K562 (cell line): ENCODE results near the gene C2orf42. TPM values are rescaled to one million over a fixed set of nuclear protein-coding genes. Genes with fewer than 3 reads are reported as not detected.

Source experiments
- HIVEP1 ChIP-seq: fragments of 250-450 bp; sonication (Bioruptor Pico); IDR thresholded peaks from 2 replicates; pipeline ENCODE4 v1.4.0; 2020; ENCODE audit warnings: mild to moderate bottlenecking
- SAFB2 ChIP-seq: fragments of 200-400 bp; formaldehyde crosslinking; IDR thresholded peaks from 2 replicates; pipeline ENCODE4 v1.6.1; 2018; ENCODE audit warnings: borderline replicate concordance, low read length, low read depth, moderate library complexity; ENCODE audit not compliant: severe bottlenecking
- ZNF41 ChIP-seq: fragments of 250-450 bp; sonication (Bioruptor Pico); conservative IDR thresholded peaks from 2 replicates; pipeline ENCODE4 v1.4.0; 2020; ENCODE audit warnings: mild to moderate bottlenecking
- polyA plus RNA-seq, 8 experiments: library from polyadenylated mRNA; depleted of rRNA in 4 of 8; stranded (reverse) in 5 of 8; unstranded in 3 of 8; fragments of >200 nt; fragmentation: Nextera tagmentation in 2 of 8; fragmentation: Illumina TruSeq in 1 of 8; extraction: Ambion mirVana in 2 of 8; extraction: Trizol in 1 of 8; gene quantifications; 2 replicates each; pipeline versions ENCODE4 v1.2.1 to v1.2.3, GENCODE V29; 2011 to 2014; ENCODE audit warnings: inconsistent platforms in 1 of 8, missing spikeins in 1 of 8
- total RNA-seq, 7 experiments: library from RNA; depleted of rRNA in 6 of 7; stranded (reverse); fragments of >200 nt in 6 of 7; fragmentation: Illumina TruSeq in 2 of 7; extraction: Trizol in 2 of 7; gene quantifications; 2 replicates each; pipeline versions ENCODE4 v1.2.1 to v1.2.3, GENCODE V29; 2011 to 2021; ENCODE audit warnings: low replicate concordance in 1 of 7
- TF ChIP-seq, protein P1 (sequence below): sonication (generic); formaldehyde crosslinking; IDR thresholded peaks from 2 replicates; pipeline ENCODE4 v1.8.1; 2023; ENCODE audit warnings: mild to moderate bottlenecking, missing genetic modification reagents
- TF ChIP-seq, protein P2 (sequence below): fragments of 250-450 bp; sonication (Bioruptor Pico); IDR thresholded peaks from 2 replicates; pipeline ENCODE4 v1.8.0; 2021; ENCODE audit warnings: moderate library complexity, mild to moderate bottlenecking, inconsistent platforms
- TF ChIP-seq, protein P3 (sequence below): fragments of 250-450 bp; sonication (Bioruptor Pico); IDR thresholded peaks from 2 replicates; pipeline ENCODE4 v1.8.0; 2021; ENCODE audit warnings: moderate library complexity, mild to moderate bottlenecking, inconsistent platforms

Gene C2orf42
- total and polyA plus RNA-seq, 9 of the 15 experiments (the other 6 are each of a cell fraction or from before 2014, with no cell fraction given): 4.6 to 10.9 (median 7.5) TPM

DNA sequence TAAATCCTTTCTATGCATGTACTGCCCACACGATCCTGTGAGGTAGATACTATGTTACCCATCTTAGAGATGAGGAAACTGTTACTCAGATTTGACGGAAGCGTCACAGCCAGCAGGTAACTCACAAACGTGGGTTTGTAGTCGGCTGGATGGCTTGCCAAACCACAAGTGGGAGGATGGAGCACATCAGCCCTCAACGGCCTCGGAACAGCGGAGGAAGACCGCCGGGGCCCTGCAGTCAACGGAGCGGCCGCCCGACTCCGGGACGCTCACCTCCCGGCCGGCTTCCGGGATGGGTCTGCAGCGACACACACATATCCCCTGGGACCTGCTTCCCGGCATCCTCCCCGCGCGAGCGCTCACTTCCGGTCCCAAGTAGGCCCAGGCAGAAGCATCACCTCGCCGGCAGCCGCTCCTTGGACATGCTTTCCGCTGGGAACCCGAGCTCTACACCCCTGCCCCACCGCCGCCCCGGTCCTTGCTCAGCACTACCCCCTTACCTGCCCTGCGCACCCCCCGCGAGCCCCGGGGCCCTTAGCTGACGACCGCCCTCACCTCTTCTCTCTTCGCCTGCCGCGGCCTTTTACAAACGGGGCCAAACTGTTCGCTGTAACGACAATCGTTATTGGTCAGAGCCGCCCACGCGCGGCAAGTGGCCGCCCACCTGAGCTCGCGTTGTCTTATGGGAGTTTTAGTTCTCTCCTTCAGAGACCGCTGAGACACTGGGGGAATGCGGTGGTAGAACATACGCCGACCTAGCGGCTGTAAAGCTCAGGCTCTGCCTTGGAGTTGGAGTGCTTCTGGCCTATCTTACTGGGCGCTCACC is at the start of gene C2orf42 (continued):
- TF ChIP-seq, protein P1, sequence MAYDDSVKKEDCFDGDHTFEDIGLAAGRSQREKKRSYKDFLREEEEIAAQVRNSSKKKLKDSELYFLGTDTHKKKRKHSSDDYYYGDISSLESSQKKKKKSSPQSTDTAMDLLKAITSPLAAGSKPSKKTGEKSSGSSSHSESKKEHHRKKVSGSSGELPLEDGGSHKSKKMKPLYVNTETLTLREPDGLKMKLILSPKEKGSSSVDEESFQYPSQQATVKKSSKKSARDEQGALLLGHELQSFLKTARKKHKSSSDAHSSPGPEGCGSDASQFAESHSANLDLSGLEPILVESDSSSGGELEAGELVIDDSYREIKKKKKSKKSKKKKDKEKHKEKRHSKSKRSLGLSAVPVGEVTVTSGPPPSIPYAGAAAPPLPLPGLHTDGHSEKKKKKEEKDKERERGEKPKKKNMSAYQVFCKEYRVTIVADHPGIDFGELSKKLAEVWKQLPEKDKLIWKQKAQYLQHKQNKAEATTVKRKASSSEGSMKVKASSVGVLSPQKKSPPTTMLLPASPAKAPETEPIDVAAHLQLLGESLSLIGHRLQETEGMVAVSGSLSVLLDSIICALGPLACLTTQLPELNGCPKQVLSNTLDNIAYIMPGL: no peak; the same call in 1 of the 2 replicates
- no peak for TF ChIP-seq HIVEP1 (CRISPR knock-in tag)
- no peak for TF ChIP-seq SAFB2
- TF ChIP-seq ZNF41: no peak
- TF ChIP-seq, protein P2, sequence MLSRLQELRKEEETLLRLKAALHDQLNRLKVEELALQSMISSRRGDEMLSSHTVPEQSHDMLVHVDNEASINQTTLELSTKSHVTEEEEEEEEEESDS (CRISPR knock-in tag): no peak
- TF ChIP-seq, protein P3, sequence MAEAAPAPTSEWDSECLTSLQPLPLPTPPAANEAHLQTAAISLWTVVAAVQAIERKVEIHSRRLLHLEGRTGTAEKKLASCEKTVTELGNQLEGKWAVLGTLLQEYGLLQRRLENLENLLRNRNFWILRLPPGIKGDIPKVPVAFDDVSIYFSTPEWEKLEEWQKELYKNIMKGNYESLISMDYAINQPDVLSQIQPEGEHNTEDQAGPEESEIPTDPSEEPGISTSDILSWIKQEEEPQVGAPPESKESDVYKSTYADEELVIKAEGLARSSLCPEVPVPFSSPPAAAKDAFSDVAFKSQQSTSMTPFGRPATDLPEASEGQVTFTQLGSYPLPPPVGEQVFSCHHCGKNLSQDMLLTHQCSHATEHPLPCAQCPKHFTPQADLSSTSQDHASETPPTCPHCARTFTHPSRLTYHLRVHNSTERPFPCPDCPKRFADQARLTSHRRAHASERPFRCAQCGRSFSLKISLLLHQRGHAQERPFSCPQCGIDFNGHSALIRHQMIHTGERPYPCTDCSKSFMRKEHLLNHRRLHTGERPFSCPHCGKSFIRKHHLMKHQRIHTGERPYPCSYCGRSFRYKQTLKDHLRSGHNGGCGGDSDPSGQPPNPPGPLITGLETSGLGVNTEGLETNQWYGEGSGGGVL: no peak
